ENCODE measurements around the gene LTC4S. TPM values are rescaled to one million over a fixed set of nuclear protein-coding genes. Genes with fewer than 3 reads are reported as not detected.

LTC4S gene
- total and polyA plus RNA-seq, 2 donors (not counting 3 experiments of a cell fraction or from before 2014, with no cell fraction given), result 0.95 to 6.3 TPM

DNA sequence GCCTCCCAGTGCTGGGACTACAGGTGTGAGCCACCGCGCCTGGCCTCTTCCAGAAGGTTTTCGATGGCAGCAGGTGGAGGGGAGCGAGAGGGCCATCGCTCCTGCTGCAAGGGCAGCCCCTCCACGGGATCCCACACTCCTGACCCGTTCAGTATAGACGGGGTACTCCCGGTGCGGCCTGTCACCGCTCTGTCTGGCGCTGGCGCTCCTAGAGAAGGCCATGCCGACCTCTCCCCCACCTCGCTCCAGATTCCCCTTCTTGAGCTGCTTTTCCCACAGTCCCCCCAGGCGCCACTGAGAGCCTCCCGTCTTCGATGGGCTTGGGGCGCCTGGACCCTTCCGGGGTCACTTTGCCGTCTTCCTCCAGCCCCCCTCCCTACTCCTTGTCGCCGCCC is 22.6 kb downstream of the LTC4S start:
- Histone ChIP-seq H3K27me3 (ENCODE audit: control insufficient read depth in 2 of 2, insufficient read depth in 2 of 2, low read length in 2 of 2) (no peaks in the 10 kb centered on the region), H3K4me2 (ENCODE audit: insufficient read depth, low read length) (peak overlapping the region; percentile 8), H3K9me3 (replicated peaks; ENCODE audit: control insufficient read depth, insufficient read depth, low read length) (no peaks in the 10 kb centered on the region), H3K27ac (ENCODE audit: insufficient read depth, low read depth, low read length) (no peak overlapping the region), H3K9ac (replicated peaks; ENCODE audit: extremely low read depth, insufficient read depth, low read length) (no peak overlapping the region), H3K36me3 (ENCODE audit: control insufficient read depth in 2 of 2, extremely low read depth in 1 of 2, insufficient read depth in 2 of 2, low read length in 2 of 2) (peaks cover 0 to 4% of the 10 kb centered on the region in 2 experiments), H2AFZ (ENCODE audit: low read depth, low read length) (peak overlapping the region; percentile 49), H3K9me1 (replicated peaks; ENCODE audit: control insufficient read depth, extremely low read depth, insufficient read depth, low read length) (no peaks in the 10 kb centered on the region), H4K20me1 (replicated peaks; ENCODE audit: control insufficient read depth, extremely low read depth, insufficient read depth, low read length) (no peaks in the 10 kb centered on the region), H3K4me3 (replicated peaks in 1 of 3; ENCODE audit: insufficient read depth in 1 of 3, low read depth in 1 of 3, low read length in 3 of 3) (peak overlapping the region in 1 of 3 experiments; percentile 42), H3K79me2 (ENCODE audit: control insufficient read depth, insufficient read depth, low read length) (peaks cover 9% of the 10 kb centered on the region), H3K4me1 (ENCODE audit: control insufficient read depth, extremely low read depth, insufficient read depth, low read length) (peaks cover 22% of the 10 kb centered on the region)
- DNase-seq (ENCODE audit: low read depth, low spot score) (no peak), FAIRE-seq (no peak)
- ChIA-PET POLR2A (interaction anchor here (0.9 kb wide), 1 partner anchor 9 kb away, joined by 3 read pairs; no protein-coding TSS in a partner anchor), CTCF (no interaction called here)
- intact Hi-C loops (cut with micrococcal nuclease) (loop anchor here (5.0 kb wide), 1 partner anchor 194 kb away; the partner anchor contains the start of gene HNRNPH1), dilution Hi-C loops (cut with MboI; ENCODE audit: extremely low pct_ligation_motif_present, low sequenced_read_pairs) (no loop called here)
- TF ChIP-seq EZH2 (IDR thresholded peaks at IDR 0.05; ENCODE audit: borderline replicate concordance, low read depth, low read length, severe bottlenecking) (no peak), POLR2A (IDR thresholded peaks at IDR 0.05; ENCODE audit: low read depth, low read length) (no peak), POLR2AphosphoS5 (IDR thresholded peaks at IDR 0.05; ENCODE audit: insufficient read depth, low read depth, low read length) (no peak), GATA2 (IDR thresholded peaks at IDR 0.05; ENCODE audit: insufficient read depth, insufficient read length, low read depth, low read length) (no peak), MYC (IDR thresholded peaks at IDR 0.05; ENCODE audit: low read depth, low read length) (no peak), FOS (IDR thresholded peaks at IDR 0.05; ENCODE audit: borderline replicate concordance, insufficient read depth, low read length) (no peak), JUN (IDR thresholded peaks at IDR 0.05; ENCODE audit: borderline replicate concordance, insufficient read depth, insufficient read length, low read depth) (no peak)
- TF ChIP-seq, protein P1, sequence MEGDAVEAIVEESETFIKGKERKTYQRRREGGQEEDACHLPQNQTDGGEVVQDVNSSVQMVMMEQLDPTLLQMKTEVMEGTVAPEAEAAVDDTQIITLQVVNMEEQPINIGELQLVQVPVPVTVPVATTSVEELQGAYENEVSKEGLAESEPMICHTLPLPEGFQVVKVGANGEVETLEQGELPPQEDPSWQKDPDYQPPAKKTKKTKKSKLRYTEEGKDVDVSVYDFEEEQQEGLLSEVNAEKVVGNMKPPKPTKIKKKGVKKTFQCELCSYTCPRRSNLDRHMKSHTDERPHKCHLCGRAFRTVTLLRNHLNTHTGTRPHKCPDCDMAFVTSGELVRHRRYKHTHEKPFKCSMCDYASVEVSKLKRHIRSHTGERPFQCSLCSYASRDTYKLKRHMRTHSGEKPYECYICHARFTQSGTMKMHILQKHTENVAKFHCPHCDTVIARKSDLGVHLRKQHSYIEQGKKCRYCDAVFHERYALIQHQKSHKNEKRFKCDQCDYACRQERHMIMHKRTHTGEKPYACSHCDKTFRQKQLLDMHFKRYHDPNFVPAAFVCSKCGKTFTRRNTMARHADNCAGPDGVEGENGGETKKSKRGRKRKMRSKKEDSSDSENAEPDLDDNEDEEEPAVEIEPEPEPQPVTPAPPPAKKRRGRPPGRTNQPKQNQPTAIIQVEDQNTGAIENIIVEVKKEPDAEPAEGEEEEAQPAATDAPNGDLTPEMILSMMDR (IDR thresholded peaks at IDR 0.05; ENCODE audit: extremely low read depth in 1 of 2, insufficient read depth in 1 of 2, low read depth in 1 of 2, low read length in 2 of 2), result no peak
- TF ChIP-seq, protein P2, sequence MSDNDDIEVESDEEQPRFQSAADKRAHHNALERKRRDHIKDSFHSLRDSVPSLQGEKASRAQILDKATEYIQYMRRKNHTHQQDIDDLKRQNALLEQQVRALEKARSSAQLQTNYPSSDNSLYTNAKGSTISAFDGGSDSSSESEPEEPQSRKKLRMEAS (IDR thresholded peaks at IDR 0.05; ENCODE audit: insufficient read depth, insufficient read length), result no peak
- BruUV-seq (replicated peaks), result no TSS peak

All from endothelial cell of umbilical vein (primary cell).